ENCODE measurements around the gene CDK17.
"Not testable (repeated sequence)": the region's sequence is repeated elsewhere in the genome, so short reads cannot be mapped to it uniquely, and the experiment has no call there.

Gene CDK17

GRCh38 chr12:96350982-96351381 lies 49.3 kb downstream of the CDK17 start:
- no peak for DNase-seq

GRCh38 chr12:96347130-96347699 lies 53.0 kb downstream of the CDK17 start:
- DNase-seq: no peak

GRCh38 chr12:96346716-96347115 lies 53.5 kb downstream of the CDK17 start:
- DNase-seq: not testable (repeated sequence)

- DNase-seq: no peak
Observed at GRCh38 chr12:96344124-96344695, 56.0 kb downstream of the CDK17 start.

GRCh38 chr12:96343347-96343954 lies 56.8 kb downstream of the CDK17 start:
- no peak for DNase-seq

GRCh38 chr12:96339666-96340065 lies 60.6 kb downstream of the CDK17 start:
- DNase-seq: not testable (repeated sequence)

GRCh38 chr12:96338852-96339471 lies 61.3 kb downstream of the CDK17 start:
- no peak for DNase-seq

- no peak for DNase-seq
Observed at GRCh38 chr12:96337953-96338352, 62.3 kb downstream of the CDK17 start.

GRCh38 chr12:96336489-96336888 lies 63.8 kb downstream of the CDK17 start:
- DNase-seq: no peak

GRCh38 chr12:96335270-96335669 lies 65.0 kb downstream of the CDK17 start:
- no peak for DNase-seq

- no peak for DNase-seq
Observed at GRCh38 chr12:96334502-96334901, 65.7 kb downstream of the CDK17 start.

- DNase-seq: no peak
Observed at GRCh38 chr12:96329545-96329944, 70.7 kb downstream of the CDK17 start.

GRCh38 chr12:96329018-96329417 lies 71.2 kb downstream of the CDK17 start:
- DNase-seq: no peak

- DNase-seq: no peak
Observed at GRCh38 chr12:96327889-96328288, 72.3 kb downstream of the CDK17 start.

- DNase-seq: no peak
Observed at GRCh38 chr12:96327346-96327745, 72.9 kb downstream of the CDK17 start.

- DNase-seq: no peak
Observed at GRCh38 chr12:96326628-96327227, 73.5 kb downstream of the CDK17 start.

- DNase-seq: no peak
Observed at GRCh38 chr12:96323906-96324305, 76.3 kb downstream of the CDK17 start.

GRCh38 chr12:96322720-96323119 lies 77.5 kb downstream of the CDK17 start:
- no peak for DNase-seq

- no peak for DNase-seq
Observed at GRCh38 chr12:96321941-96322340, 78.3 kb downstream of the CDK17 start.

- not testable (repeated sequence) for DNase-seq
Observed at GRCh38 chr12:96317801-96318200, 82.4 kb downstream of the CDK17 start.

- not testable (repeated sequence) for DNase-seq
Observed at GRCh38 chr12:96315741-96316481, 84.3 kb downstream of the CDK17 start.

GRCh38 chr12:96314723-96315122 lies 85.5 kb downstream of the CDK17 start:
- no peak for DNase-seq

- no peak for DNase-seq
Observed at GRCh38 chr12:96313606-96314005, 86.6 kb downstream of the CDK17 start.

All from NCI-H187 treated with DMSO at 0.1 percent for 48 hours (cell line).